ENCODE results near the gene MACROD1. TPM values are rescaled to one million over a fixed set of nuclear protein-coding genes. Genes with fewer than 3 reads are reported as not detected.

MACROD1 gene
- total RNA-seq, result 10 to 100 TPM; 24.7 to 65.4 TPM

- Histone ChIP-seq H3K27ac (peak within 1 kb of the TSS; percentile 75 to 99 (median 96)), H3K36me3 (replicated peaks in 1 of 2; ENCODE audit: insufficient read depth in 1 of 2, low read depth in 2 of 2) (no peaks in the 10 kb centered on the region), H3K4me3 (peak within 1 kb of the TSS; percentile 76 to 81), H3K27me3 (no peaks in the 10 kb centered on the region), H3K9me3 (no peaks in the 10 kb centered on the region), H3K4me1 (peaks cover 25% of the 10 kb centered on the region)
- TF ChIP-seq CTCF (IDR thresholded peaks at IDR 0.05) (no peak), POLR2A (IDR thresholded peaks at IDR 0.05) (peak; percentile 59 to 67 (median 67))
- WGBS, 2 donors, result 1% methylated on average over 84 of the region's 92 CpGs; no CpG with 5 or more reads in 1 of the 2 donors
- peak; percentile 93 for ATAC-seq
- peak; percentile 92 to 96 (median 94) for DNase-seq
- intact Hi-C loops (cut with DNase I), result no loop called here
Measured at GRCh38 chr11:64165842-64166635, at the start of gene MACROD1. Gene MACROD1 (minus strand): TSS chr11:64166113. CDS start chr11:64165994, 119 bp downstream.

- intact Hi-C loops (cut with DNase I), result no loop called here
Measured at GRCh38 chr11:64211181-64211872, 45.4 kb upstream of the MACROD1 start.

GRCh38 chr11:64210301-64211020 is 44.5 kb upstream of the MACROD1 start:
- intact Hi-C loops (cut with DNase I), result no loop called here
- Histone ChIP-seq H3K4me1 (no peaks in the 10 kb centered on the region), H3K27ac (no peak overlapping the region), H3K4me3 (no peak overlapping the region), H3K9me3 (no peaks in the 10 kb centered on the region), H3K36me3 (replicated peaks in 1 of 2; ENCODE audit: insufficient read depth in 1 of 2, low read depth in 2 of 2) (no peaks in the 10 kb centered on the region), H3K27me3 (no peaks in the 10 kb centered on the region)
- no peak for ATAC-seq
- no peak for DNase-seq
- 90 to 94% methylated on average over 6 to 24 of the region's 24 CpGs for WGBS, 2 donors
- TF ChIP-seq CTCF (IDR thresholded peaks at IDR 0.05) (no peak), POLR2A (IDR thresholded peaks at IDR 0.05) (no peak)

More at GRCh38 chr11:64211181-64211872, 45.4 kb upstream of the MACROD1 start:
- WGBS, 2 donors, result 84 to 89% methylated on average over 7 to 26 of the region's 30 CpGs
- ATAC-seq (no peak), DNase-seq (no peak)
- no peaks in the 10 kb centered on the region for H3K9me3 ChIP-seq
- H3K27me3 ChIP-seq, result no peaks in the 10 kb centered on the region
- TF ChIP-seq POLR2A (IDR thresholded peaks at IDR 0.05) (no peak), CTCF (IDR thresholded peaks at IDR 0.05) (no peak)
- no peaks in the 10 kb centered on the region for H3K36me3 ChIP-seq (replicated peaks in 1 of 2; ENCODE audit: insufficient read depth in 1 of 2, low read depth in 2 of 2)
- no peak overlapping the region for H3K27ac ChIP-seq
- H3K4me3 ChIP-seq, result no peak overlapping the region
- no peaks in the 10 kb centered on the region for H3K4me1 ChIP-seq

GRCh38 chr11:64209563-64209843 is 43.6 kb upstream of the MACROD1 start:
- Histone ChIP-seq H3K4me3 (no peak overlapping the region), H3K9me3 (no peaks in the 10 kb centered on the region), H3K4me1 (peaks cover 4% of the 10 kb centered on the region), H3K36me3 (replicated peaks in 1 of 2; ENCODE audit: insufficient read depth in 1 of 2, low read depth in 2 of 2) (no peaks in the 10 kb centered on the region), H3K27me3 (no peaks in the 10 kb centered on the region), H3K27ac (no peak overlapping the region)
- ATAC-seq, result no peak
- 91 to 95% methylated on average over 8 of the region's 8 CpGs for WGBS, 2 donors
- no peak for DNase-seq
- TF ChIP-seq POLR2A (IDR thresholded peaks at IDR 0.05) (no peak), CTCF (IDR thresholded peaks at IDR 0.05) (no peak)
- intact Hi-C loops (cut with DNase I), result loop anchor here (5.0 kb wide), 1 partner anchor 88 kb away; no protein-coding TSS in a partner anchor
